ENCODE results near the gene PALS2. TPM values are rescaled to one million over a fixed set of nuclear protein-coding genes. Genes with fewer than 3 reads are reported as not detected.
A peak's percentile ranks its signal among the peaks of the same experiment; 100 is the strongest.

The PALS2 gene
- total and polyA plus RNA-seq, 8 donors, result 0.58 to 27.0 (median 5.4) TPM

DNA sequence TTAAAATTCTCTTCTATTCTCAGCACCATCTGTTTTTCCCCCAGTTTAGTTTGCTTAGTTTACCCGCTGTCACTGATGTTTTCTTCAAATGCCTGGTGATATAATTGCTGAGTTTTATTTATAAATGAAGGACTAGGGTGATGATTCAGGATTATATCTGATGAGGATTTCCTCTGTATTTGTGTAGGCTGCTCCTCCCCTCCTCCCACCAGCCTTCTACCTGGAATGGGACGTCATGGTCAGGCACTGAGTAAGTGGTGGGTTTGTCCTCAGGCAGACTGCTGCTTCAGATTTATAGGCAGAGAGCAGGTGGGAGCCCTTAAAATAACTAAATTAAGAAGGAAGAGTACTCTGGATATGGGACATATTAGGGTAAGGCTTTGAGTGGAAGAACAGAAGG lies 35.8 kb downstream of the PALS2 start:
- H3K4me3 ChIP-seq, result no peak overlapping the region
- no peaks in the 10 kb centered on the region for H3K27me3 ChIP-seq
- no peaks in the 10 kb centered on the region for H3K36me3 ChIP-seq
- intact Hi-C loops (cut with DNase I; ENCODE audit: low total_unique reads), result no loop called here
- H3K27ac ChIP-seq, result no peak overlapping the region
- TF ChIP-seq POLR2A (IDR thresholded peaks at IDR 0.05), result no peak
- no peak for TF ChIP-seq EP300 (IDR thresholded peaks at IDR 0.05)
- no peak for TF ChIP-seq POLR2AphosphoS5 (IDR thresholded peaks at IDR 0.05)
- TF ChIP-seq CTCF (IDR thresholded peaks at IDR 0.05), result no peak
- 62 to 82% (median 73%) methylated on average over 2 of the region's 2 CpGs for WGBS, 5 donors
- no peaks in the 10 kb centered on the region for H3K9me3 ChIP-seq
- H3K4me1 ChIP-seq, result no peaks in the 10 kb centered on the region
- DNase-seq, result no peak

- no peaks in the 10 kb centered on the region for H3K9me3 ChIP-seq
- DNase-seq, result no peak
- 81 to 91% (median 88%) methylated on average over 2 of the region's 2 CpGs for WGBS, 5 donors
- no peaks in the 10 kb centered on the region for H3K27me3 ChIP-seq
- no peaks in the 10 kb centered on the region for H3K36me3 ChIP-seq
- TF ChIP-seq CTCF (IDR thresholded peaks at IDR 0.05) (no peak), POLR2AphosphoS5 (IDR thresholded peaks at IDR 0.05) (no peak), POLR2A (IDR thresholded peaks at IDR 0.05) (no peak), EP300 (IDR thresholded peaks at IDR 0.05) (no peak)
- intact Hi-C loops (cut with DNase I; ENCODE audit: low total_unique reads), result no loop called here
- H3K4me1 ChIP-seq, result no peaks in the 10 kb centered on the region
- no peak overlapping the region for H3K27ac ChIP-seq
- H3K4me3 ChIP-seq, result no peak overlapping the region
Measured at GRCh38 chr7:24609570-24609969, 36.3 kb downstream of the PALS2 start.

- Histone ChIP-seq H3K9me3 (no peaks in the 10 kb centered on the region), H3K4me3 (no peak overlapping the region), H3K27ac (no peak overlapping the region), H3K4me1 (no peaks in the 10 kb centered on the region), H3K27me3 (no peaks in the 10 kb centered on the region), H3K36me3 (no peaks in the 10 kb centered on the region)
- no peak for DNase-seq
- whole genome bisulfite sequencing, 5 donors, result 83 to 86% (median 84%) methylated on average over 3 of the region's 3 CpGs
- intact Hi-C loops (cut with DNase I; ENCODE audit: low total_unique reads), result no loop called here
- TF ChIP-seq POLR2AphosphoS5 (IDR thresholded peaks at IDR 0.05) (no peak), EP300 (IDR thresholded peaks at IDR 0.05) (no peak), CTCF (IDR thresholded peaks at IDR 0.05) (no peak), POLR2A (IDR thresholded peaks at IDR 0.05) (no peak)
Measured at GRCh38 chr7:24611130-24611529, 37.9 kb downstream of the PALS2 start.

DNA sequence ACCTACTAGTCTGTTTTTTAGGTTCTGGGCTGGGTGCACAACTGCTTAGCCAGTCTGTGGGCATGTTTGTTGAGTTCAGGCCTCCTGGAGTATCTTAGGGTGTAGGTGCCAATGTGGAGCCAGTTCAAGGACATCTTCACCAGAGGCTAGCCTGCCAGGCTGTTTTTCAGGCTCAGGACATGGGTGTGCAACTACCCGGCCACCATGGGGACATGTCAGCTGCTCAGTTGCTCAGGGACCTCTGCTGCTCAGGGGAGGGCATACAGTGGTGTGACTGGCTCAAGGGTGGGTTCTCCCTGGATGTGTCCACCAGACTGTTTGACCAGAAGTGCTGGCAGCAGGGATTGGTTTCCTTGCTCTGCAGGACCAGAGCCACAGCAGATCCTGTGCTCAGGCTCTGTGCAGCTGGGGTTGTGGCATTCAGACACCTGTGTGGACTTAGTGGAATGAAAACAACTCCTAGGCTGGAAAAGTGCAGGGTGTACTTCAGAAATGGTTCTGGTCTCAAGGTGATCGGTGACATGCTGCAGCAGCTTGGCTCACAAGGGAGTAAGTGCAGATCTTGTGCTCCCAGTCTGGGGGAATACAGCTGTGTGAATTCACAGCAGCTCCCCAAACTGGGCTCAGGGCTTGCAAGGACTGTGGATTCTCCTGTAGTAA lies 44.8 kb downstream of the PALS2 start:
- no peak overlapping the region for H3K27ac ChIP-seq
- WGBS, 5 donors, result 75 to 95% (median 86%) methylated on average over 1 to 2 of the region's 2 CpGs
- H3K36me3 ChIP-seq, result no peaks in the 10 kb centered on the region
- no peak overlapping the region for H3K4me3 ChIP-seq
- peaks cover 0 to 12% (median 2%) of the 10 kb centered on the region in 4 donors for H3K9me3 ChIP-seq
- peak in 1 of 2 donors; percentile 6 for DNase-seq
- intact Hi-C loops (cut with DNase I; ENCODE audit: low total_unique reads), result no loop called here
- no peaks in the 10 kb centered on the region for H3K27me3 ChIP-seq
- no peaks in the 10 kb centered on the region for H3K4me1 ChIP-seq
- TF ChIP-seq POLR2AphosphoS5 (IDR thresholded peaks at IDR 0.05), result no peak
- TF ChIP-seq EP300 (IDR thresholded peaks at IDR 0.05), result no peak
- no peak for TF ChIP-seq POLR2A (IDR thresholded peaks at IDR 0.05)
- TF ChIP-seq CTCF (IDR thresholded peaks at IDR 0.05), result no peak

Measured in stomach (tissue), 9 donors.